ENCODE measurements around the gene DLG2.

DNA sequence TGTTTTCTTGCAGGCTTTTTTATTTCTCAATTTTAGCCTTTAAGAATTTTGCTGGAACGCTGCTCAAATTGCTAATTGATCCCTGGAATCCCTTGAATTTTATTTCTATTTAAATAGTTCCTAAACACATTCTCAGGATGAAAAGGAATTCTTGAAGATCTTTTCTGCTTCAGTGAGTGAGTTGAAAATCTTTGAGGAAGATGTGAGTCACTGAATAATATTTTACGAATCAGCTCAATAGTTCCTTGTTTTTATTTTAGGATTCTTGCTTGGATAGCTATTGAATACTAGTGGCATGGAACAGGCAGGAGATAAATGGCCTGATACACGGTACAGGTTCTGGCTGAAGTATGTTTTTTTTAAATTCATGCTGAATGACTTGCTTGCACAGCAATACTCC, 2146.3 kb downstream of the DLG2 start:
- TF ChIP-seq, protein P1, sequence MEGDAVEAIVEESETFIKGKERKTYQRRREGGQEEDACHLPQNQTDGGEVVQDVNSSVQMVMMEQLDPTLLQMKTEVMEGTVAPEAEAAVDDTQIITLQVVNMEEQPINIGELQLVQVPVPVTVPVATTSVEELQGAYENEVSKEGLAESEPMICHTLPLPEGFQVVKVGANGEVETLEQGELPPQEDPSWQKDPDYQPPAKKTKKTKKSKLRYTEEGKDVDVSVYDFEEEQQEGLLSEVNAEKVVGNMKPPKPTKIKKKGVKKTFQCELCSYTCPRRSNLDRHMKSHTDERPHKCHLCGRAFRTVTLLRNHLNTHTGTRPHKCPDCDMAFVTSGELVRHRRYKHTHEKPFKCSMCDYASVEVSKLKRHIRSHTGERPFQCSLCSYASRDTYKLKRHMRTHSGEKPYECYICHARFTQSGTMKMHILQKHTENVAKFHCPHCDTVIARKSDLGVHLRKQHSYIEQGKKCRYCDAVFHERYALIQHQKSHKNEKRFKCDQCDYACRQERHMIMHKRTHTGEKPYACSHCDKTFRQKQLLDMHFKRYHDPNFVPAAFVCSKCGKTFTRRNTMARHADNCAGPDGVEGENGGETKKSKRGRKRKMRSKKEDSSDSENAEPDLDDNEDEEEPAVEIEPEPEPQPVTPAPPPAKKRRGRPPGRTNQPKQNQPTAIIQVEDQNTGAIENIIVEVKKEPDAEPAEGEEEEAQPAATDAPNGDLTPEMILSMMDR (IDR thresholded peaks at IDR 0.05): no peak
- TF ChIP-seq POLR2A (IDR thresholded peaks at IDR 0.05): no peak

Measured in uterus (tissue), 2 donors.